GM12873 (cell line): Measurements from ENCODE around the gene CHAT.

Experiments used
- TF ChIP-seq, protein P1 (sequence below): IDR thresholded peaks from 2 replicates; pipeline ENCODE4 v1.5.1; 2012; ENCODE audit warnings: low read depth, mild to moderate bottlenecking, moderate library complexity, low read length, control low read depth; ENCODE audit not compliant: insufficient read depth; ENCODE audit errors: missing control alignments

CHAT gene

DNA sequence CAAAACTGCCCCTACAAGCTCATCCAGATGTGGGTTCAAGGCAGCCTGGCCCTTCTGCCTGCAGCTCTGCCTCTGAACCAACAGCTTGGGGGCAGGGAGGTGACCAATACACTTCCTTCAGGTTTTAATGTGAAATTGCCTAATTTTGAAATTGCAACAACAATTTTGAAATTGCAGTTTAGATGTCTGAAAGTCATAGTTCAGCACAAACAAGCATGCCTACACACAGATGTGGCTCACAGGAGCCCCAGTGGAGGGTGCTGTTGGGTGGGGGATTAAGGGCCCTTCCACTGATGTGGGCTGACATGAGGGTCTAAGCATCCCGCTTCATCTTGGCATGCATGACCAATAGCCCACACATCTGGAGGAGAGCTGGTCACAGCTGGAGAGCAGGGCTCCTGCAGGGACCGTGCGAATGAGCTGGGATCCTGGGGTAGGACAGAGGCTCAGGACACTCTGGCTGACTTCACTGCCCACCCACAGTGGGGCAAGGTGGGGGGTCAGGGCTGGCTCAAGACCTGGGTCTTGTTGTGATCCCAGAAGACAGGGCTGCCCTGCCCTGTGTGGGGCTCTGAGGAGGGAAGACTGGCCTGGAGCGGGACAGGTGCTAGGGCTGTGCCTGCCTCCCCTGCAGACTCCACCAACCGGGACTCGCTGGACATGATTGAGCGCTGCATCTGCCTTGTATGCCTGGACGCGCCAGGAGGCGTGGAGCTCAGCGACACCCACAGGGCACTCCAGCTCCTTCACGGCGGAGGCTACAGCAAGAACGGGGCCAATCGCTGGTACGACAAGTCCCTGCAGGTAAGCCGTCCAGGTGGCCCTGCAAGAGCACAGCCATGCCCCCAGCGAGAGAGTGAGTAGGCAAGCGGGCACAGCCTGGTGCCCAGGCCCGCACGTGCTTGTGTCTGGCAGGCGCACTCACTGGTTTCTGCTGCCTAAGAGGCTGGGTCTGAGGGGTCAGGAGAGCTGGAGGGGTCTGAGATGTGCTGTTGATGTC is 32.3 kb downstream of the CHAT start:
- TF ChIP-seq, protein P1, sequence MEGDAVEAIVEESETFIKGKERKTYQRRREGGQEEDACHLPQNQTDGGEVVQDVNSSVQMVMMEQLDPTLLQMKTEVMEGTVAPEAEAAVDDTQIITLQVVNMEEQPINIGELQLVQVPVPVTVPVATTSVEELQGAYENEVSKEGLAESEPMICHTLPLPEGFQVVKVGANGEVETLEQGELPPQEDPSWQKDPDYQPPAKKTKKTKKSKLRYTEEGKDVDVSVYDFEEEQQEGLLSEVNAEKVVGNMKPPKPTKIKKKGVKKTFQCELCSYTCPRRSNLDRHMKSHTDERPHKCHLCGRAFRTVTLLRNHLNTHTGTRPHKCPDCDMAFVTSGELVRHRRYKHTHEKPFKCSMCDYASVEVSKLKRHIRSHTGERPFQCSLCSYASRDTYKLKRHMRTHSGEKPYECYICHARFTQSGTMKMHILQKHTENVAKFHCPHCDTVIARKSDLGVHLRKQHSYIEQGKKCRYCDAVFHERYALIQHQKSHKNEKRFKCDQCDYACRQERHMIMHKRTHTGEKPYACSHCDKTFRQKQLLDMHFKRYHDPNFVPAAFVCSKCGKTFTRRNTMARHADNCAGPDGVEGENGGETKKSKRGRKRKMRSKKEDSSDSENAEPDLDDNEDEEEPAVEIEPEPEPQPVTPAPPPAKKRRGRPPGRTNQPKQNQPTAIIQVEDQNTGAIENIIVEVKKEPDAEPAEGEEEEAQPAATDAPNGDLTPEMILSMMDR: no peak

- TF ChIP-seq, protein P1: no peak
Observed at GRCh38 chr10:49647554-49647953, 33.7 kb downstream of the CHAT start.

DNA sequence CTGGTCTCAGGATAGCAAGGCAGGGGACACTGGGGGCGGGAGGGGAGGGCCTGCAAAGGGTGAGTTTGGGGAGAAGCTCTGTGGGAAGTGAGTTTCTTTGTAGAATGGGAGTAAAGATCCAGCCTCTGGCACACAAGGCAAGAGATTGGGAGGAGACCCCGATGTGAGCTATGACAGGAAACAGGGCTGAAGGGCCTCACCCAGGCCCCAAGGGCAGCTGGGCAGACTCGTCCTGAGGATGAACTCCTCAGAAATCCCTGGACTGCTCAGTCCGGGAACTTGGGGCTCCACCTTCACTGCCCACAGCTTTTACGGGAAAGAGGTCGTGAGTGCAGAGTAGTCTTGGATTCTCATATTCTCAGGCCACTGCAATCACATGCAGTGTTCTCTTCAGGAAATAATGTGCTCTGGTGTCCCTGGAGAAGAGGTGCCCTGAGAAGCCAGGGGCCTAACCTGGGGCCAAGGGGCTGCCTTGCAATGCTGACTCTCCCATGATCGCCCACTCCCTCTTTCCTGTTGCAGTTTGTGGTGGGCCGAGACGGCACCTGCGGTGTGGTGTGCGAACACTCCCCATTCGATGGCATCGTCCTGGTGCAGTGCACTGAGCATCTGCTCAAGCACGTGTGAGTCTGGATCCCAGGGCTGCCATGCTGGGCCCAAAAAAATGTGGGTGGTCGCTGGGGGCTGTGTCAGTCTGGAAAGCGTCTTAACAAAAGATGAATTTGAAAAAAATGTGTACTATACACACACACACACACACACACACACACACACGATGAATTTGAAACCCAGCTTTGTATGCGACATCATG is 34.4 kb downstream of the CHAT start:
- TF ChIP-seq, protein P1: no peak

DNA sequence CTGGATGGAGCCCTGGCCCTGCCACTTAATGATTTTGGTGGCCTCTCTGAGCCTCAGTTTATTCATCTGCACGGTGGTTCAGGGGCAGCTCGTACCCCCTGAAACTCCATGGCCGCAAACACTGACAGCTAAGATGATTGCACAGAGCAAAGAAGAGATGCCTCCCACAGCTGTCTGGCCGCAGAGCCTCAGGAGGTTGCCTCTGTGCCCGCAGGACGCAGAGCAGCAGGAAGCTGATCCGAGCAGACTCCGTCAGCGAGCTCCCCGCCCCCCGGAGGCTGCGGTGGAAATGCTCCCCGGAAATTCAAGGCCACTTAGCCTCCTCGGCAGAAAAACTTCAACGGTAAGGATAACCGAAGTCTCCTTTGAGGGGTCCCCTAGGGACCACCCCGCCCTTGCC is 35.5 kb downstream of the CHAT start:
- TF ChIP-seq, protein P1: no peak

DNA sequence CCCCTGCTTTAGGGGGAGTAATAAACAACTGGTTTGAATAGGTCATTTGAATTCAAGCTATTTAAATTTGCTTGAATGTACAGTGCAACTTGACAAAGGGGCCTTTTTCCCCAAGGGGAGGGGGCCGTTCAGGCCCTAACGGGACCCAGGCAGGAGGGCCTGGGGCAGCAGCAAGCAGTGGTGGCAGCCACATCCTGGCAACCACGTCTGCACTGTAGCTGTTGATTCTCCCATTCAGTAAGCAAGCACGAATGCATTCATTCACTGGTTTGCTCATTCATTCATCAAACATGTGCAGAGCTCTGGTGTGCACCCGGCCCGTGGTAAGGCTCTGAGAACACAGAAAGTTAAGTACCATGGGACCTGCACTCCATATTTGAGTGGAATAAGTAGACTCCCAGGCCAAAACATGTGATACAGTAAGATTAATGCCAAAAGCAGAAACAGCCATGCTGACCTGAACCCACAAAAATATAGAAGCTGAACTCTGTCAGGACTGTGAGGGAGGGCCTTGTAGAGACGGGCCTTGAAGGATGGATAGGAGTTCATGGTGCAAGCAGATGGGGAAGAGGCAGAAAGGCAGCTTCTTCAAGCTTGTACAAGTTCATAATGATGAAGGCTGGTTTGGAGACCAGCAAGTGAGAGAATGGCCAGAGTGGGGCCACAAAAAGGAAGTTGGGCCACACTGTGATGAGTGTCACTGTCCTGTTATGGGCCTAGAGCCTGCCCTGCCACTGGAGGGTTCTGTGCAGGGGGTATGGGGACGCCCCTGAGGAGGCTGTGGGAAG is 36.3 kb downstream of the CHAT start:
- TF ChIP-seq, protein P1: no peak

GRCh38 chr10:49650724-49651034 is 36.8 kb downstream of the CHAT start:
- TF ChIP-seq, protein P1: no peak
